A549 treated with RU486 at 1 μM for 4 hours (cell line): ENCODE measurements around the gene LIMCH1. TPM values are rescaled to one million over a fixed set of nuclear protein-coding genes. Genes with fewer than 3 reads are reported as not detected.

Experiments
- total RNA-seq: library from RNA; stranded (reverse); fragments of 200-300 nt; extraction: Qiagen RNA extraction; gene quantifications from 5 replicates; pipeline ENCODE4 v1.2.3, GENCODE V29; 2022; ENCODE audit warnings: low read depth

The LIMCH1 gene
- total RNA-seq: 32.2 to 46.0 TPM (median 41.4 TPM) in 5 replicates

GRCh38 chr4:41538017-41538733 lies at the start of gene LIMCH1:
Gene LIMCH1, plus strand, starts transcription at chr4:41538157. Its CDS starts 67,839 bp downstream, at chr4:41605996.

GRCh38 chr4:41748571-41749475 lies 210.9 kb downstream of the LIMCH1 start, which contains the start of gene PHOX2B:
Gene PHOX2B, minus strand, starts transcription at chr4:41748725. Its CDS starts 115 bp downstream, at chr4:41748610.

Other genes with a start within 250 kb of the LIMCH1 start
- not detected in 5 replicates for gene PHOX2B, start 210.6 kb downstream of the LIMCH1 start, total RNA-seq